Esophagus muscularis mucosa (tissue), 4 donors: ENCODE measurements around the gene ARHGAP15.

Experiments used
- EP300 ChIP-seq: sonication (generic); formaldehyde crosslinking; IDR thresholded peaks from one replicate; pipeline ENCODE4 v1.6.1; 2017; ENCODE audit warnings: antibody characterized with exemption
- POLR2A ChIP-seq: fragments of 450-650 bp; IDR thresholded peaks from one replicate; pipeline ENCODE4 v1.6.1; 2017; ENCODE audit warnings: antibody characterized with exemption, moderate library complexity, mild to moderate bottlenecking, low read depth
- POLR2AphosphoS5 ChIP-seq, 2 donors: sonication (generic); formaldehyde crosslinking; IDR thresholded peaks; one replicate each; pipeline ENCODE4 v1.6.1; 2017; ENCODE audit warnings: antibody characterized with exemption in 2 of 2
- TF ChIP-seq, protein P1 (sequence below), 3 experiments: fragments of 200-600 bp in 2 of 3; fragments of 450-650 bp in 1 of 3; sonication (generic) in 2 of 3; IDR thresholded peaks; one replicate each; pipeline ENCODE4 v1.5.1; 2017 to 2019; ENCODE audit warnings: antibody characterized with exemption in 3 of 3, mild to moderate bottlenecking in 2 of 3, moderate library complexity in 1 of 3

DNA sequence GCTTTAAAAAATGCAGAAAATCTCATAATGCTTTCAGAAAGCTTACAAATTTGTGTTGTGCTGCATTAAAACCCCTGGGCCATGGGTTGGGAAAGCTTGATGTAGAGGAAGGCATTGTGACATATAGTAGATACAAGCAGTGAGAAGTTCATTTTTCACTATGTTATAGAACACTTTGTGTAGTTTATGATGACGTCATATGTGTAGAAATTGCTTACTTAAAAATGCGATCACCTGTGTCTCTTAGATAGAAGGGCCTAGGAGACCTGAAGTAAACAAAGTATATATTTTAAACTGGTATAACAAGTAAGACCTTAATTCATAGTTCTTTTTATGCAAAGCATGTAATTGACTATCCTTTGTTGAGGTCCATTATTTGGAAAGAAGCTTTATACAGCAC is 393.5 kb downstream of the ARHGAP15 start:
- TF ChIP-seq POLR2A (no peak), EP300 (no peak), POLR2AphosphoS5 (IDR thresholded peaks at IDR 0.05) (no peak)
- TF ChIP-seq, protein P1, sequence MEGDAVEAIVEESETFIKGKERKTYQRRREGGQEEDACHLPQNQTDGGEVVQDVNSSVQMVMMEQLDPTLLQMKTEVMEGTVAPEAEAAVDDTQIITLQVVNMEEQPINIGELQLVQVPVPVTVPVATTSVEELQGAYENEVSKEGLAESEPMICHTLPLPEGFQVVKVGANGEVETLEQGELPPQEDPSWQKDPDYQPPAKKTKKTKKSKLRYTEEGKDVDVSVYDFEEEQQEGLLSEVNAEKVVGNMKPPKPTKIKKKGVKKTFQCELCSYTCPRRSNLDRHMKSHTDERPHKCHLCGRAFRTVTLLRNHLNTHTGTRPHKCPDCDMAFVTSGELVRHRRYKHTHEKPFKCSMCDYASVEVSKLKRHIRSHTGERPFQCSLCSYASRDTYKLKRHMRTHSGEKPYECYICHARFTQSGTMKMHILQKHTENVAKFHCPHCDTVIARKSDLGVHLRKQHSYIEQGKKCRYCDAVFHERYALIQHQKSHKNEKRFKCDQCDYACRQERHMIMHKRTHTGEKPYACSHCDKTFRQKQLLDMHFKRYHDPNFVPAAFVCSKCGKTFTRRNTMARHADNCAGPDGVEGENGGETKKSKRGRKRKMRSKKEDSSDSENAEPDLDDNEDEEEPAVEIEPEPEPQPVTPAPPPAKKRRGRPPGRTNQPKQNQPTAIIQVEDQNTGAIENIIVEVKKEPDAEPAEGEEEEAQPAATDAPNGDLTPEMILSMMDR (IDR thresholded peaks at IDR 0.05): no peak
